SIG-M5 (cell line): ENCODE data around the gene MAPK14.

Experiments
- DNase-seq: peaks from one replicate; lab custom pipeline; 2025; lab: John Stamatoyannopoulos, UW

Gene MAPK14

GRCh38 chr6:36102853-36103252, 75.2 kb downstream of the MAPK14 start:
- DNase-seq: no peak

GRCh38 chr6:36104836-36105235, 77.2 kb downstream of the MAPK14 start:
- DNase-seq: no peak

GRCh38 chr6:36109092-36109491, 81.5 kb downstream of the MAPK14 start:
- DNase-seq: no peak

GRCh38 chr6:36110050-36110449, 82.4 kb downstream of the MAPK14 start:
- no peak for DNase-seq

- DNase-seq: no peak
Observed at GRCh38 chr6:36110863-36111262, 83.3 kb downstream of the MAPK14 start.

GRCh38 chr6:36111526-36111925, 83.9 kb downstream of the MAPK14 start:
- DNase-seq: no peak

- no peak for DNase-seq
Observed at GRCh38 chr6:36113049-36113448, 85.4 kb downstream of the MAPK14 start.

GRCh38 chr6:36113703-36114102, 86.1 kb downstream of the MAPK14 start:
- DNase-seq: no peak

- DNase-seq: no peak
Observed at GRCh38 chr6:36114798-36115408, 87.3 kb downstream of the MAPK14 start.

GRCh38 chr6:36115412-36115811, 87.8 kb downstream of the MAPK14 start:
- no peak for DNase-seq

GRCh38 chr6:36116066-36116864, 88.7 kb downstream of the MAPK14 start:
- no peak for DNase-seq

GRCh38 chr6:36116943-36117342, 89.3 kb downstream of the MAPK14 start:
- no peak for DNase-seq

- DNase-seq: no peak
Observed at GRCh38 chr6:36117658-36118549, 90.3 kb downstream of the MAPK14 start.

- no peak for DNase-seq
Observed at GRCh38 chr6:36118550-36119107, 91.0 kb downstream of the MAPK14 start.

GRCh38 chr6:36119209-36119608, 91.6 kb downstream of the MAPK14 start:
- no peak for DNase-seq

GRCh38 chr6:36120018-36120417, 92.4 kb downstream of the MAPK14 start:
- DNase-seq: no peak

- DNase-seq: no peak
Observed at GRCh38 chr6:36120539-36120938, 92.9 kb downstream of the MAPK14 start.

- DNase-seq: no peak
Observed at GRCh38 chr6:36120979-36121786, 93.6 kb downstream of the MAPK14 start.

GRCh38 chr6:36121787-36122494, 94.3 kb downstream of the MAPK14 start:
- DNase-seq: no peak

- no peak for DNase-seq
Observed at GRCh38 chr6:36122495-36123269, 95.1 kb downstream of the MAPK14 start.
